SK-N-SH treated with all-trans-retinoic acid at 6 μM for 48 hours (cell line): ENCODE data around the gene MRPL28.

ENCODE experiments used
- ATAC-seq: fragments of 200-7000 bp; cut with Tn5 transposase; 3 replicates; pipeline ENCODE4 v1.9.1; 2020; ENCODE audit warnings: mild to moderate bottlenecking, moderate library complexity
- ARNTL ChIP-seq: fragments of 450-650 bp; formaldehyde crosslinking; IDR thresholded peaks from 2 replicates; pipeline ENCODE4 v1.5.0; 2020; ENCODE audit warnings: low read depth, mild to moderate bottlenecking, moderate library complexity, borderline replicate concordance
- CREB5 ChIP-seq: fragments of 250-450 bp; sonication (Bioruptor Pico); IDR thresholded peaks from 2 replicates; pipeline ENCODE4 v1.5.1; 2020; ENCODE audit warnings: low read depth, mild to moderate bottlenecking, moderate library complexity
- GLIS3 ChIP-seq: fragments of 250-450 bp; sonication (Bioruptor Pico); IDR thresholded peaks from 2 replicates; pipeline ENCODE4 v1.5.0; 2020; ENCODE audit warnings: mild to moderate bottlenecking, moderate library complexity
- ISL1 ChIP-seq: fragments of 250-450 bp; sonication (Bioruptor Pico); IDR thresholded peaks from 2 replicates; pipeline ENCODE4 v2.1.2; 2022; ENCODE audit warnings: mild to moderate bottlenecking, moderate library complexity
- PATZ1 ChIP-seq: fragments of 250-450 bp; sonication (Bioruptor Pico); IDR thresholded peaks from 2 replicates; pipeline ENCODE4 v1.8.0; 2020; ENCODE audit warnings: mild to moderate bottlenecking, moderate library complexity, borderline replicate concordance
- PPARA ChIP-seq: fragments of 250-450 bp; sonication (Bioruptor Pico); IDR thresholded peaks from 2 replicates; pipeline ENCODE4 v1.5.0; 2020; ENCODE audit warnings: mild to moderate bottlenecking, borderline replicate concordance
- RARB ChIP-seq: fragments of 250-450 bp; sonication (Bioruptor Pico); IDR thresholded peaks from 2 replicates; pipeline ENCODE4 v1.8.0; 2021; ENCODE audit warnings: mild to moderate bottlenecking, moderate library complexity
- SNAI2 ChIP-seq: fragments of 250-450 bp; sonication (Bioruptor Pico); IDR thresholded peaks from 2 replicates; pipeline ENCODE4 v1.5.0; 2020; ENCODE audit warnings: mild to moderate bottlenecking, moderate library complexity
- TCF4 ChIP-seq: fragments of 250-450 bp; sonication (Bioruptor Pico); IDR thresholded peaks from 2 replicates; pipeline ENCODE4 v1.8.0; 2021; ENCODE audit warnings: mild to moderate bottlenecking, moderate library complexity, borderline replicate concordance
- TOX ChIP-seq: fragments of 250-450 bp; sonication (Bioruptor Pico); IDR thresholded peaks from 2 replicates; pipeline ENCODE4 v1.8.0; 2021; ENCODE audit warnings: mild to moderate bottlenecking, moderate library complexity, borderline replicate concordance
- TSHZ2 ChIP-seq: fragments of 250-450 bp; sonication (Bioruptor Pico); IDR thresholded peaks from 2 replicates; pipeline ENCODE4 v1.5.0; 2020; ENCODE audit warnings: mild to moderate bottlenecking, moderate library complexity
- ZFP3 ChIP-seq: fragments of 250-450 bp; sonication (Bioruptor Pico); IDR thresholded peaks from 2 replicates; pipeline ENCODE4 v1.5.0; 2020; ENCODE audit warnings: mild to moderate bottlenecking, moderate library complexity
- ZFP30 ChIP-seq: fragments of 450-650 bp; formaldehyde crosslinking; IDR thresholded peaks from 2 replicates; pipeline ENCODE4 v1.5.0; 2022; ENCODE audit warnings: mild to moderate bottlenecking, moderate library complexity
- ZNF70 ChIP-seq: fragments of 450-650 bp; formaldehyde crosslinking; IDR thresholded peaks from 2 replicates; pipeline ENCODE4 v1.5.0; 2020; ENCODE audit warnings: mild to moderate bottlenecking, moderate library complexity
- ZNF8 ChIP-seq: fragments of 450-650 bp; formaldehyde crosslinking; IDR thresholded peaks from 2 replicates; pipeline ENCODE4 v1.5.0; 2020; ENCODE audit warnings: mild to moderate bottlenecking, moderate library complexity
- TF ChIP-seq, protein P1 (sequence below): fragments of 250-450 bp; sonication (Bioruptor Pico); IDR thresholded peaks from 2 replicates; pipeline ENCODE4 v1.8.0; 2021; ENCODE audit warnings: low read depth, mild to moderate bottlenecking, moderate library complexity, borderline replicate concordance
- TF ChIP-seq, protein P2 (sequence below): fragments of 250-450 bp; sonication (Bioruptor Pico); IDR thresholded peaks from 2 replicates; pipeline ENCODE4 v1.5.1; 2021; ENCODE audit warnings: mild to moderate bottlenecking, moderate library complexity

The MRPL28 gene

DNA sequence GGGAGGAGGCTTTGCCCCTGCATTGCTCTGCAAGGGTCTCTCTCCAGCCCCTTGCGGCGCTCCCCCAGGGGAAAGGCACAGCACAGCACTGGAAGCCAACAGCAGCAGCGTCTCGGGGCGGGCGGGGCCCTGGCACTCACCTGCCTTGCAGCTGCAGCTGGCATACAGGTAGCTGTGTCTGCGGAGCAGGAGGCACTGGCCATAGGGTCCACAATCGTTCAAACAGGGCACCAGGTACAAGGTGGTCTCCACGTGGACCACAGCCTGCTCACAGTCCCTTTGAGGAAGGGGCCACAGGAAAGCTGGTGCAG is 4.2 kb upstream of the MRPL28 start:
- no peak for ATAC-seq
- no peak for TF ChIP-seq PPARA (CRISPR knock-in tag)
- TF ChIP-seq ZFP30 (CRISPR knock-in tag), result no peak
- TF ChIP-seq SNAI2 (CRISPR knock-in tag), result no peak
- no peak for TF ChIP-seq RARB (CRISPR knock-in tag)
- no peak for TF ChIP-seq ARNTL
- TF ChIP-seq, protein P1, sequence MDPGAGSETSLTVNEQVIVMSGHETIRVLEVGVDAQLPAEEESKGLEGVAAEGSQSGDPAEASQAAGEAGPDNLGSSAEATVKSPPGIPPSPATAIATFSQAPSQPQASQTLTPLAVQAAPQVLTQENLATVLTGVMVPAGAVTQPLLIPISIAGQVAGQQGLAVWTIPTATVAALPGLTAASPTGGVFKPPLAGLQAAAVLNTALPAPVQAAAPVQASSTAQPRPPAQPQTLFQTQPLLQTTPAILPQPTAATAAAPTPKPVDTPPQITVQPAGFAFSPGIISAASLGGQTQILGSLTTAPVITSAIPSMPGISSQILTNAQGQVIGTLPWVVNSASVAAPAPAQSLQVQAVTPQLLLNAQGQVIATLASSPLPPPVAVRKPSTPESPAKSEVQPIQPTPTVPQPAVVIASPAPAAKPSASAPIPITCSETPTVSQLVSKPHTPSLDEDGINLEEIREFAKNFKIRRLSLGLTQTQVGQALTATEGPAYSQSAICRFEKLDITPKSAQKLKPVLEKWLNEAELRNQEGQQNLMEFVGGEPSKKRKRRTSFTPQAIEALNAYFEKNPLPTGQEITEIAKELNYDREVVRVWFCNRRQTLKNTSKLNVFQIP (CRISPR knock-in tag), result no peak
- no peak for TF ChIP-seq ZFP3 (CRISPR knock-in tag)

- TF ChIP-seq ZNF70 (no peak), TSHZ2 (CRISPR knock-in tag) (no peak), RARB (CRISPR knock-in tag) (no peak), ZFP30 (CRISPR knock-in tag) (no peak), GLIS3 (CRISPR knock-in tag) (no peak), TOX (CRISPR knock-in tag) (no peak), SNAI2 (CRISPR knock-in tag) (no peak), PATZ1 (CRISPR knock-in tag) (no peak)
- TF ChIP-seq, protein P2, sequence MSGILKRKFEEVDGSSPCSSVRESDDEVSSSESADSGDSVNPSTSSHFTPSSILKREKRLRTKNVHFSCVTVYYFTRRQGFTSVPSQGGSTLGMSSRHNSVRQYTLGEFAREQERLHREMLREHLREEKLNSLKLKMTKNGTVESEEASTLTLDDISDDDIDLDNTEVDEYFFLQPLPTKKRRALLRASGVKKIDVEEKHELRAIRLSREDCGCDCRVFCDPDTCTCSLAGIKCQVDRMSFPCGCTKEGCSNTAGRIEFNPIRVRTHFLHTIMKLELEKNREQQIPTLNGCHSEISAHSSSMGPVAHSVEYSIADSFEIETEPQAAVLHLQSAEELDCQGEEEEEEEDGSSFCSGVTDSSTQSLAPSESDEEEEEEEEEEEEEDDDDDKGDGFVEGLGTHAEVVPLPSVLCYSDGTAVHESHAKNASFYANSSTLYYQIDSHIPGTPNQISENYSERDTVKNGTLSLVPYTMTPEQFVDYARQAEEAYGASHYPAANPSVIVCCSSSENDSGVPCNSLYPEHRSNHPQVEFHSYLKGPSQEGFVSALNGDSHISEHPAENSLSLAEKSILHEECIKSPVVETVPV (CRISPR knock-in tag), result no peak
- ATAC-seq, result no peak
Measured at GRCh38 chr16:373848-374615, 3.7 kb upstream of the MRPL28 start.

- no peak for ATAC-seq
- TF ChIP-seq ISL1, result no peak
- TF ChIP-seq ZNF8 (CRISPR knock-in tag), result no peak
- no peak for TF ChIP-seq GLIS3 (CRISPR knock-in tag)
- no peak for TF ChIP-seq PATZ1 (CRISPR knock-in tag)
Measured at GRCh38 chr16:373020-373598, 2.8 kb upstream of the MRPL28 start.

- no peak for ATAC-seq
- TF ChIP-seq TCF4 (CRISPR knock-in tag) (no peak), CREB5 (CRISPR knock-in tag) (no peak), PPARA (CRISPR knock-in tag) (no peak), ZNF70 (no peak), ARNTL (no peak), RARB (CRISPR knock-in tag) (no peak), TSHZ2 (CRISPR knock-in tag) (no peak)
Measured at GRCh38 chr16:372302-372983, 2.1 kb upstream of the MRPL28 start.
